HEK293T (cell line): ENCODE results near the gene PLA2G2D.

Experiments used
- CTCF ChIA-PET: fragments of 350-600 bp; formaldehyde crosslinking; extraction: SDS; loops from one replicate; lab custom pipeline; 2021; ENCODE audit warnings: antibody characterized with exemption, inconsistent platforms; lab: Yijun Ruan, JAX
- POLR2A ChIA-PET: fragments of 350-600 bp; formaldehyde crosslinking; extraction: SDS; loops from one replicate; lab custom pipeline; 2020; ENCODE audit warnings: antibody characterized with exemption, inconsistent platforms; lab: Yijun Ruan, JAX
- DNase-seq: peaks from one replicate; pipeline ENCODE4 v3.0.0; 2012; ENCODE audit warnings: mixed read lengths; ENCODE audit errors: extremely low spot score
- ARNT ChIP-seq: fragments of 450-650 bp; IDR thresholded peaks from 2 replicates; pipeline ENCODE4 v1.6.1; 2017; ENCODE audit warnings: mild to moderate bottlenecking
- BHLHE40 ChIP-seq: fragments of 450-650 bp; IDR thresholded peaks from 2 replicates; pipeline ENCODE4 v1.6.1; 2016; ENCODE audit warnings: mild to moderate bottlenecking, moderate library complexity, borderline replicate concordance
- CTBP1 ChIP-seq: fragments of 450-650 bp; IDR thresholded peaks from 2 replicates; pipeline ENCODE4 v1.6.1; 2016; ENCODE audit warnings: borderline replicate concordance
- ELF4 ChIP-seq: fragments of 450-650 bp; IDR thresholded peaks from 2 replicates; pipeline ENCODE4 v1.6.1; 2017; ENCODE audit warnings: antibody characterized with exemption
- FOXA1 ChIP-seq: fragments of 450-650 bp; IDR thresholded peaks from 2 replicates; pipeline ENCODE4 v1.6.1; 2016; ENCODE audit warnings: mild to moderate bottlenecking
- FOXK2 ChIP-seq: fragments of 450-650 bp; IDR thresholded peaks from 2 replicates; pipeline ENCODE4 v1.6.1; 2016; ENCODE audit warnings: mild to moderate bottlenecking
- FOXM1 ChIP-seq: fragments of 450-650 bp; IDR thresholded peaks from 2 replicates; pipeline ENCODE4 v1.6.1; 2017; ENCODE audit warnings: mild to moderate bottlenecking, borderline replicate concordance
- HDGF ChIP-seq: fragments of 450-650 bp; IDR thresholded peaks from 2 replicates; pipeline ENCODE4 v1.6.1; 2017; ENCODE audit warnings: antibody characterized with exemption, borderline replicate concordance
- L3MBTL2 ChIP-seq: fragments of 450-650 bp; conservative IDR thresholded peaks from 2 replicates; pipeline ENCODE4 v1.6.1; 2016; ENCODE audit warnings: mild to moderate bottlenecking
- LEF1 ChIP-seq: fragments of 450-650 bp; IDR thresholded peaks from 2 replicates; pipeline ENCODE4 v1.6.1; 2017; ENCODE audit warnings: mild to moderate bottlenecking, borderline replicate concordance
- NFRKB ChIP-seq: fragments of 450-650 bp; IDR thresholded peaks from 2 replicates; pipeline ENCODE4 v1.6.1; 2016; ENCODE audit warnings: mild to moderate bottlenecking, moderate library complexity
- SP1 ChIP-seq: fragments of 450-650 bp; IDR thresholded peaks from 2 replicates; pipeline ENCODE4 v1.6.1; 2017
- SUZ12 ChIP-seq: fragments of 450-650 bp; IDR thresholded peaks from 2 replicates; pipeline ENCODE4 v1.6.1; 2016; ENCODE audit warnings: mild to moderate bottlenecking
- TARDBP ChIP-seq: fragments of 450-650 bp; IDR thresholded peaks from 2 replicates; pipeline ENCODE4 v1.6.1; 2016
- ZNF384 ChIP-seq: fragments of 450-650 bp; IDR thresholded peaks from 2 replicates; pipeline ENCODE4 v1.6.1; 2016
- TF ChIP-seq, protein P1 (sequence below): fragments of 450-650 bp; IDR thresholded peaks from 2 replicates; pipeline ENCODE4 v1.6.1; 2016

Gene PLA2G2D

DNA sequence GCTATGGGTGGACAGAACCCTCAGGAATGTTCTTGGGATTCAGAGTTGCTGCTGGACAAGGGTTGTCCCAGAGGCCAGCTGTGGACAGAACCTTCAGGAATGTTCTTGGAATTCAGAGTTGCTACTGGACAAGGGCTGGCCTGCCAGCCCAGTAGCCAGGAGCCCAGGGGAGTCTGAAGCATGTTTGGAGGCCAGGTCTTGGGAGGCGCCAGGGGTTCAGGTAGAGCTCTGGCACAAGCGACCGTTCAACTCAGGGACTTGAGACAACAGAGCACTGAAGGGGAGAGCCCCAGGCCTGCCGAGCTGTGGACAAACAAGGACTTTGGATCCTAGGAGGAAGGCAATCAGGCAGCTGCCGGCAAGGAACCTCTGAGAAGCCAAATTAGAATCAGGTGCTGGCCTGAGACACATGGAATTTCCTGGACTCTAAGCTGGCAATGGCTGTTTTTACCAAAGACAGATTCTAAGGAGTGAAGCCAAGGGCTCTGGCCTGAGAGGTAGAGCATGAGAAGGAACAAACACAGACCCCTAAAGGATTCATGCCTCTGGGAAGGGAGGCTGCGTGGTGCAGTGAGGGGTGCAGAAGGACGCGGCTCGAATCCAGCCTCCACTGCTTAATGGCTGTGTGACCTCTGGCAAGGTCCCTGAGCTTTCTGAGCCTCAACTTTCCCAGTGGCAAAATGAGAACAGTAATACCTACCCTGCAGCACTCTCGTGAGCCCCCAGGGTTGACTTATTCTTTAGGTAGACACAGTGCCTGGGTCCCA is 36.0 kb downstream of the PLA2G2D start:
- ChIA-PET POLR2A (no interaction called here), CTCF (interaction anchor here (0.6 kb wide), 1 partner anchor 228 kb away, joined by 3 read pairs; no protein-coding TSS in a partner anchor)
- TF ChIP-seq ZNF384 (no peak), FOXA1 (no peak), L3MBTL2 (no peak), FOXK2 (no peak), NFRKB (no peak), TARDBP (no peak), LEF1 (no peak), ELF4 (no peak), SP1 (no peak), BHLHE40 (no peak), ARNT (no peak), HDGF (no peak)
- DNase-seq: no peak

DNA sequence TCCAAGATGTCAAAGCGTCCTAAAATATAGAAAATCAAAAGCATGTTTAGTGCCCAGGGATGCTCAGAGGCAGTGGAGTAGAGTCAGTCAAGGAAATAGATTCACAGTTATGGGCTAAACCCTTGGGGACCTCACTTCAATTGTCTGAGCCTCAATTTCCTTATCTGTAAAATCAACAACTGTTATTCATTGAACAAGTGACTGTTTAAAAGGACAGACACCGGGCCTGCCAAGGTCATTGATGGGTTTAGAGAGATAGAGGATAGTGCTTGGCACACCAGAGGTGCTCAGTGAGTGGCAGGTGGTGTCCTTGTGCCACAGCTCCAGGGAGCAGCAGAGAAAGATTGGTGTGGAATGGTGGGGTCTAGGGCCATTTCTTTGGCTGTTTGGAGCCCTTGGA is 36.6 kb downstream of the PLA2G2D start:
- DNase-seq: no peak
- ChIA-PET CTCF (interaction anchor here (0.6 kb wide), 1 partner anchor 228 kb away, joined by 3 read pairs; no protein-coding TSS in a partner anchor), POLR2A (no interaction called here)
- TF ChIP-seq L3MBTL2 (no peak), HDGF (no peak), ARNT (no peak), SUZ12 (no peak), ZNF384 (no peak), ELF4 (no peak), NFRKB (no peak), TARDBP (no peak), BHLHE40 (no peak)
- TF ChIP-seq, protein P1, sequence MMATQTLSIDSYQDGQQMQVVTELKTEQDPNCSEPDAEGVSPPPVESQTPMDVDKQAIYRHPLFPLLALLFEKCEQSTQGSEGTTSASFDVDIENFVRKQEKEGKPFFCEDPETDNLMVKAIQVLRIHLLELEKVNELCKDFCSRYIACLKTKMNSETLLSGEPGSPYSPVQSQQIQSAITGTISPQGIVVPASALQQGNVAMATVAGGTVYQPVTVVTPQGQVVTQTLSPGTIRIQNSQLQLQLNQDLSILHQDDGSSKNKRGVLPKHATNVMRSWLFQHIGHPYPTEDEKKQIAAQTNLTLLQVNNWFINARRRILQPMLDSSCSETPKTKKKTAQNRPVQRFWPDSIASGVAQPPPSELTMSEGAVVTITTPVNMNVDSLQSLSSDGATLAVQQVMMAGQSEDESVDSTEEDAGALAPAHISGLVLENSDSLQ: no peak

DNA sequence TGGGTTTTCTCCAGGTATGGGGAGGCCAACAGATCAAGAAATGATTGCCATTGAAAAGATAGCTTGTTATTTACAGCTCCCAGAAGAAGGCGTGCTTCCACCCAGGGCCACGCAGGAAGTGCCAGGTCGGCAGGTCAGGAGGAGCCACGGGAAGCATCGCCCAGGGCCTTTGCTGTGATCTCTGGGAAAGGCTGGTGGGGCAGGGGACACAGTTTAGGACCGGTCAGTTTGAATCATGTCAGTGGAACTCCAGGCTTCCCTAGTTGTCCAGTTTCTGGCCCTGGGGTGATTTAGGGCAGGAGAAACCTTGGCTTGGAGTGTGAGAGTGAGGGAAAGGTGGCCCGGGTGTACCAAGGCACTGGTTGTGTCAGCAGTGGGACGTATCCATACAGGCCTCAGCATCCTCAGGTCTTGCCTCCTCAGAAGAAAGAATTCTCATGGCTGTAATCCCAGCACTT is 38.0 kb downstream of the PLA2G2D start:
- POLR2A ChIA-PET: no interaction called here
- CTCF ChIA-PET: no interaction called here
- no peak for DNase-seq
- TF ChIP-seq FOXA1: no peak
- TF ChIP-seq CTBP1: no peak
- TF ChIP-seq TARDBP: no peak
- no peak for TF ChIP-seq NFRKB
- TF ChIP-seq, protein P1: no peak
- no peak for TF ChIP-seq ELF4
- TF ChIP-seq SUZ12: no peak
- TF ChIP-seq BHLHE40: no peak
- TF ChIP-seq FOXK2: no peak
- TF ChIP-seq SP1: no peak
- no peak for TF ChIP-seq LEF1
- TF ChIP-seq ZNF384: no peak
- no peak for TF ChIP-seq ARNT
- no peak for TF ChIP-seq L3MBTL2
- TF ChIP-seq FOXM1: no peak
- TF ChIP-seq HDGF: no peak

- ChIA-PET CTCF (no interaction called here), POLR2A (no interaction called here)
- no peak for DNase-seq
- TF ChIP-seq TARDBP: no peak
- TF ChIP-seq ZNF384: no peak
- TF ChIP-seq L3MBTL2: no peak
- TF ChIP-seq, protein P1: no peak
- TF ChIP-seq LEF1: no peak
- no peak for TF ChIP-seq FOXM1
- TF ChIP-seq FOXK2: no peak
- TF ChIP-seq FOXA1: no peak
- TF ChIP-seq HDGF: no peak
- TF ChIP-seq SUZ12: no peak
- no peak for TF ChIP-seq SP1
- TF ChIP-seq ARNT: no peak
- TF ChIP-seq ELF4: no peak
- TF ChIP-seq CTBP1: no peak
- no peak for TF ChIP-seq BHLHE40
- no peak for TF ChIP-seq NFRKB
These were observed 38.6 kb downstream of the PLA2G2D start for GRCh38 chr1:20080441-20081352.

DNA sequence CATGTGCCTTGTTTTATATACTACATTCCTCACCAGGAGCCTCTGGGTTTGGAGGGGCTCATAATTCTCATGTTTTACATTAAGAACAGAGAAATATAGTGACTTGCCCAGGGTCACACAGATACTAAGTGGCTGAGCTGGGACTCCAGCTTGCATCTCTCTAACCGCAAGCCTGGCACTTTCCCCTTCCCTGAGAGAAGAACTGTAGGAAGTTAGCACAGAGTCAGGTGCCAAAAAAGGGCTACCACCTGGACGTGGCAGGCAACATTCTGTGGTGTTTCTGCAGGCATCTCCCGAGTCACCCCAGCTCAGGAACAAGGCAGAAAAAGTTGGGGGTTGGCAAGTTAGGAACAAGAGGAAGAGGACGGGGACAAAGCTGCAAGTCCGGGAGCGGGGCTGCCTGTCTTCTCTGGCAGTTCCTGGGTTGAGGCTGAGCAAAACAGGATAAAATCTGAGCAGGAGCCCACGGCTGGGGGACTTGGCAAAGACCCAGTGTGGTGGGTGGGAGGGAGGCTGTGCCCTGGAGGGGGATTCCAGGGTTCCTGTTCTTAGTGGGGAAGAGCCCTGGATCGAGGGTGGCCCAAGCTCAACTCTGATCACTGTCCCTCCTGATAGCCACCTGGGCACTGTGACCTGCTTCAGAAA is 39.6 kb downstream of the PLA2G2D start:
- DNase-seq: no peak
- TF ChIP-seq NFRKB: no peak
- TF ChIP-seq LEF1: no peak
- TF ChIP-seq, protein P1: no peak
- TF ChIP-seq L3MBTL2: no peak
- no peak for TF ChIP-seq BHLHE40
- TF ChIP-seq ELF4: no peak
- no peak for TF ChIP-seq HDGF
- TF ChIP-seq FOXA1: no peak
- TF ChIP-seq SP1: no peak
- no peak for TF ChIP-seq FOXK2
- no peak for TF ChIP-seq ZNF384
- TF ChIP-seq ARNT: no peak
- TF ChIP-seq TARDBP: no peak
- POLR2A ChIA-PET: no interaction called here
- CTCF ChIA-PET: no interaction called here
